HepG2 (cell line): ENCODE measurements around the gene RTP2.

Experiments
- SNAI1 ChIP-seq: sonication (generic); formaldehyde crosslinking; IDR thresholded peaks from 2 replicates; pipeline ENCODE4 v1.5.0; 2020; ENCODE audit warnings: mild to moderate bottlenecking, missing genetic modification reagents, borderline replicate concordance
- ZNF232 ChIP-seq: sonication (generic); formaldehyde crosslinking; IDR thresholded peaks from 2 replicates; pipeline ENCODE4 v1.4.0; 2020; ENCODE audit warnings: missing genetic modification reagents, borderline replicate concordance
- ZNF556 ChIP-seq: sonication (generic); formaldehyde crosslinking; IDR thresholded peaks from 2 replicates; pipeline ENCODE4 v1.4.0; 2020; ENCODE audit warnings: mild to moderate bottlenecking, missing genetic modification reagents, borderline replicate concordance
- TF ChIP-seq, protein P1 (sequence below): IDR thresholded peaks from 2 replicates; pipeline ENCODE4 v1.6.1; 2012; ENCODE audit warnings: inconsistent platforms
- TF ChIP-seq, protein P2 (sequence below): sonication (generic); formaldehyde crosslinking; IDR thresholded peaks from 2 replicates; pipeline ENCODE4 v1.9.0; 2022; ENCODE audit warnings: missing genetic modification reagents, mild to moderate bottlenecking, borderline replicate concordance

- TF ChIP-seq ZNF556 (CRISPR knock-in tag), result no peak
- no peak for TF ChIP-seq SNAI1 (CRISPR knock-in tag)
- no peak for TF ChIP-seq ZNF232
- TF ChIP-seq, protein P1, sequence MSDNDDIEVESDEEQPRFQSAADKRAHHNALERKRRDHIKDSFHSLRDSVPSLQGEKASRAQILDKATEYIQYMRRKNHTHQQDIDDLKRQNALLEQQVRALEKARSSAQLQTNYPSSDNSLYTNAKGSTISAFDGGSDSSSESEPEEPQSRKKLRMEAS, result no peak
- TF ChIP-seq, protein P2, sequence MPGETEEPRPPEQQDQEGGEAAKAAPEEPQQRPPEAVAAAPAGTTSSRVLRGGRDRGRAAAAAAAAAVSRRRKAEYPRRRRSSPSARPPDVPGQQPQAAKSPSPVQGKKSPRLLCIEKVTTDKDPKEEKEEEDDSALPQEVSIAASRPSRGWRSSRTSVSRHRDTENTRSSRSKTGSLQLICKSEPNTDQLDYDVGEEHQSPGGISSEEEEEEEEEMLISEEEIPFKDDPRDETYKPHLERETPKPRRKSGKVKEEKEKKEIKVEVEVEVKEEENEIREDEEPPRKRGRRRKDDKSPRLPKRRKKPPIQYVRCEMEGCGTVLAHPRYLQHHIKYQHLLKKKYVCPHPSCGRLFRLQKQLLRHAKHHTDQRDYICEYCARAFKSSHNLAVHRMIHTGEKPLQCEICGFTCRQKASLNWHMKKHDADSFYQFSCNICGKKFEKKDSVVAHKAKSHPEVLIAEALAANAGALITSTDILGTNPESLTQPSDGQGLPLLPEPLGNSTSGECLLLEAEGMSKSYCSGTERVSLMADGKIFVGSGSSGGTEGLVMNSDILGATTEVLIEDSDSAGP (CRISPR knock-in tag), result no peak
These were observed 24.8 kb downstream of the RTP2 start for GRCh38 chr3:187677604-187678003.
